NT2/D1 (cell line): ENCODE data around the gene ITGB2.

Source experiments
- DNase-seq: peaks from one replicate; pipeline ENCODE4 v3.0.0-alpha.2; 2011; ENCODE audit warnings: low read depth, low spot score
- H3K27me3 ChIP-seq: 2 replicates; pipeline ENCODE4 v1.6.0; 2011; ENCODE audit warnings: mild to moderate bottlenecking; ENCODE audit not compliant: insufficient read length, insufficient read depth
- H3K36me3 ChIP-seq: 2 replicates; pipeline ENCODE4 v1.6.1; 2011; ENCODE audit warnings: mild to moderate bottlenecking, low read length, mixed read lengths; ENCODE audit not compliant: insufficient read depth, insufficient read length
- H3K4me1 ChIP-seq: 2 replicates; pipeline ENCODE4 v1.5.1; 2011; ENCODE audit not compliant: insufficient read depth, insufficient read length
- H3K4me3 ChIP-seq: 2 replicates; pipeline ENCODE4 v1.5.1; 2011; ENCODE audit warnings: low read depth; ENCODE audit not compliant: insufficient read length
- H3K9ac ChIP-seq: 2 replicates; pipeline ENCODE4 v1.6.0; 2011; ENCODE audit warnings: low read depth; ENCODE audit not compliant: insufficient read length
- H3K9me3 ChIP-seq: 2 replicates; pipeline ENCODE4 v1.5.1; 2011; ENCODE audit warnings: mild to moderate bottlenecking, low read length; ENCODE audit not compliant: insufficient read depth
- SUZ12 ChIP-seq: IDR thresholded peaks from 2 replicates; pipeline ENCODE4 v1.6.1; 2011; ENCODE audit not compliant: insufficient read length, insufficient read depth; ENCODE audit errors: extremely low read depth
- YY1 ChIP-seq: IDR thresholded peaks from 2 replicates; pipeline ENCODE4 v1.6.1; 2011; ENCODE audit not compliant: insufficient read length, insufficient read depth
- ZNF274 ChIP-seq: IDR thresholded peaks from 2 replicates; pipeline ENCODE4 v1.6.1; 2011; ENCODE audit warnings: mild to moderate bottlenecking, low read depth, low read length

ITGB2 gene

GRCh38 chr21:44920694-44921604 is at the start of gene ITGB2:
ITGB2 (minus strand) TSS chr21:44920899; CDS start chr21:44910782, 10,117 bp downstream.
- Histone ChIP-seq H3K9ac (no peak within 1 kb of the TSS), H3K9me3 (no peaks in the 10 kb centered on the region), H3K27me3 (peaks cover 11% of the 10 kb centered on the region), H3K4me1 (peaks cover 6% of the 10 kb centered on the region), H3K36me3 (no peaks in the 10 kb centered on the region), H3K4me3 (no peak within 1 kb of the TSS)
- TF ChIP-seq YY1 = no peak
- TF ChIP-seq SUZ12 = no peak
- no peak for DNase-seq

- TF ChIP-seq ZNF274 = no peak
- no peak for TF ChIP-seq SUZ12
- TF ChIP-seq YY1 = no peak
- Histone ChIP-seq H3K27me3 (no peaks in the 10 kb centered on the region), H3K9ac (peak overlapping the region; percentile 57), H3K36me3 (peaks cover 80% of the 10 kb centered on the region), H3K4me1 (peaks cover 52% of the 10 kb centered on the region), H3K4me3 (no peak overlapping the region), H3K9me3 (peaks cover 3% of the 10 kb centered on the region; the same call in 1 of the 2 replicates)
- DNase-seq = no peak
Measured at GRCh38 chr21:44969931-44970755, 49.4 kb upstream of the ITGB2 start.

- Histone ChIP-seq H3K4me3 (no peak overlapping the region), H3K27me3 (no peaks in the 10 kb centered on the region), H3K36me3 (peaks cover 79% of the 10 kb centered on the region), H3K9ac (peak overlapping the region; percentile 1), H3K4me1 (peaks cover 50% of the 10 kb centered on the region), H3K9me3 (peaks cover 9% of the 10 kb centered on the region)
- DNase-seq = no peak
- no peak for TF ChIP-seq YY1
- no peak for TF ChIP-seq SUZ12
- TF ChIP-seq ZNF274 = no peak
Measured at GRCh38 chr21:44969066-44969670, 48.5 kb upstream of the ITGB2 start.

GRCh38 chr21:44967082-44968047 is 46.7 kb upstream of the ITGB2 start:
- TF ChIP-seq ZNF274 (no peak), YY1 (no peak), SUZ12 (no peak)
- Histone ChIP-seq H3K4me1 (peaks cover 45% of the 10 kb centered on the region), H3K9ac (peak overlapping the region; percentile 33), H3K36me3 (peaks cover 77% of the 10 kb centered on the region), H3K9me3 (peaks cover 15% of the 10 kb centered on the region), H3K4me3 (no peak overlapping the region), H3K27me3 (no peaks in the 10 kb centered on the region)
- DNase-seq = no peak

- Histone ChIP-seq H3K9ac (peak overlapping the region; percentile 45), H3K36me3 (peaks cover 81% of the 10 kb centered on the region), H3K27me3 (no peaks in the 10 kb centered on the region), H3K9me3 (peaks cover 15% of the 10 kb centered on the region), H3K4me3 (no peak overlapping the region), H3K4me1 (peaks cover 37% of the 10 kb centered on the region)
- no peak for DNase-seq
- no peak for TF ChIP-seq ZNF274
Measured at GRCh38 chr21:44966135-44967081, 45.7 kb upstream of the ITGB2 start.
